Neural cell (in vitro differentiated cells): ENCODE data around the gene SOX5. TPM values are rescaled to one million over a fixed set of nuclear protein-coding genes. Genes with fewer than 3 reads are reported as not detected.

Experiments
- H2AFZ ChIP-seq: fragments of 200-600, 300-800 bp; sonication (generic), shearing (Covaris generic); 2 replicates; pipeline ENCODE4 v1.6.0; 2014; ENCODE audit warnings: low read depth, mild to moderate bottlenecking, antibody characterized with exemption, low read length, moderate library complexity
- H3F3A ChIP-seq: fragments of 200-600 bp; shearing (Covaris generic); 2 replicates; pipeline ENCODE4 v1.6.1; 2016; ENCODE audit warnings: mild to moderate bottlenecking, moderate library complexity, mixed read lengths, antibody characterized with exemption, low read length; ENCODE audit not compliant: insufficient read depth, poor library complexity, severe bottlenecking
- H3K27ac ChIP-seq: fragments of 200-600, 300-800 bp; sonication (generic), shearing (Covaris generic); 2 replicates; pipeline ENCODE4 v1.5.1; 2014; ENCODE audit warnings: mild to moderate bottlenecking, low read length, moderate library complexity
- H3K27me3 ChIP-seq: fragments of 300-800, 200-600 bp; sonication (generic), shearing (Covaris generic); 2 replicates; pipeline ENCODE4 v1.6.0; 2014; ENCODE audit warnings: mild to moderate bottlenecking, low read depth, low read length, moderate library complexity; ENCODE audit not compliant: insufficient read depth
- H3K36me3 ChIP-seq: fragments of 300-800, 200-600 bp; sonication (generic), shearing (Covaris generic); 2 replicates; pipeline ENCODE4 v1.5.1; 2014; ENCODE audit warnings: mild to moderate bottlenecking, antibody characterized with exemption, low read length, moderate library complexity; ENCODE audit not compliant: insufficient read depth
- H3K4me2 ChIP-seq: fragments of 300-800, 200-600 bp; sonication (generic), shearing (Covaris generic); 2 replicates; pipeline ENCODE4 v1.6.0; 2014; ENCODE audit warnings: mild to moderate bottlenecking, low read length
- H3K4me3 ChIP-seq: fragments of 300-800, 200-600 bp; sonication (generic), shearing (Covaris generic); 2 replicates; pipeline ENCODE4 v1.5.1; 2014; ENCODE audit warnings: mild to moderate bottlenecking, low read length, moderate library complexity
- H3K79me2 ChIP-seq: fragments of 200-600 bp; shearing (Covaris generic); replicated peaks from 2 replicates; pipeline ENCODE4 v1.6.0; 2014; ENCODE audit warnings: mild to moderate bottlenecking, low read length, moderate library complexity; ENCODE audit not compliant: insufficient read depth
- H3K9ac ChIP-seq: fragments of 300-800, 200-600 bp; sonication (generic), shearing (Covaris generic); 2 replicates; pipeline ENCODE4 v1.6.1; 2016; ENCODE audit warnings: mild to moderate bottlenecking, low read length, mixed read lengths
- H3K9me2 ChIP-seq: fragments of 200-600 bp; shearing (Covaris generic); 2 replicates; pipeline ENCODE4 v1.6.1; 2016; ENCODE audit warnings: mild to moderate bottlenecking, low read length, mixed read lengths; ENCODE audit not compliant: insufficient read depth
- H3K9me3 ChIP-seq: fragments of 200-600, 300-800 bp; sonication (generic), shearing (Covaris generic); 2 replicates; pipeline ENCODE4 v1.6.1; 2016; ENCODE audit warnings: mild to moderate bottlenecking, mixed run types, low read length, moderate library complexity, mixed read lengths
- H4K20me1 ChIP-seq: fragments of 200-600 bp; shearing (Covaris generic); 2 replicates; pipeline ENCODE4 v1.6.1; 2016; ENCODE audit warnings: mild to moderate bottlenecking, mixed run types; ENCODE audit not compliant: insufficient read depth
- EP300 ChIP-seq: fragments of 450-650 bp; conservative IDR thresholded peaks from 2 replicates; pipeline ENCODE4 v1.6.1; 2014; ENCODE audit warnings: antibody characterized with exemption, mild to moderate bottlenecking, moderate library complexity; ENCODE audit not compliant: poor library complexity, severe bottlenecking
- EZH2 ChIP-seq: fragments of 200-600, 300-800 bp; shearing (Covaris generic), sonication (generic); IDR thresholded peaks from 2 replicates; pipeline ENCODE4 v1.6.1; 2014; ENCODE audit warnings: antibody characterized with exemption, low read length, borderline replicate concordance, mild to moderate bottlenecking; ENCODE audit not compliant: insufficient read depth, poor library complexity, severe bottlenecking
- MXI1 ChIP-seq: fragments of 450-650 bp; conservative IDR thresholded peaks from 2 replicates; pipeline ENCODE4 v1.6.1; 2014; ENCODE audit warnings: antibody characterized with exemption, mild to moderate bottlenecking; ENCODE audit not compliant: poor library complexity, severe bottlenecking
- POLR2AphosphoS5 ChIP-seq: IDR thresholded peaks from 2 replicates; pipeline ENCODE4 v1.6.1; 2012
- RAD21 ChIP-seq: fragments of 450-650 bp; conservative IDR thresholded peaks from 2 replicates; pipeline ENCODE4 v1.6.1; 2014; ENCODE audit warnings: antibody characterized with exemption, mild to moderate bottlenecking, moderate library complexity
- SMC3 ChIP-seq: fragments of 450-650 bp; conservative IDR thresholded peaks from 2 replicates; pipeline ENCODE4 v1.6.1; 2014; ENCODE audit warnings: antibody characterized with exemption, mild to moderate bottlenecking, moderate library complexity; ENCODE audit not compliant: poor library complexity
- TAF1 ChIP-seq: IDR thresholded peaks from 2 replicates; pipeline ENCODE4 v1.6.1; 2012; ENCODE audit warnings: low read depth
- polyA plus RNA-seq: library from polyadenylated mRNA; depleted of rRNA; stranded (reverse); fragments of >200 nt; gene quantifications from 2 replicates; pipeline ENCODE4 v1.2.3, GENCODE V29; 2014
- TF ChIP-seq, protein P1 (sequence below): fragments of 450-650 bp; IDR thresholded peaks from 2 replicates; pipeline ENCODE4 v1.5.1; 2014; ENCODE audit warnings: antibody characterized with exemption, mild to moderate bottlenecking, moderate library complexity; ENCODE audit not compliant: poor library complexity, severe bottlenecking
- TF ChIP-seq, protein P2 (sequence below): IDR thresholded peaks from 2 replicates; pipeline ENCODE4 v1.6.1; 2012; ENCODE audit warnings: borderline replicate concordance

SOX5 gene
- polyA plus RNA-seq, 1 donor from 2014 or later: 1.8 TPM

DNA sequence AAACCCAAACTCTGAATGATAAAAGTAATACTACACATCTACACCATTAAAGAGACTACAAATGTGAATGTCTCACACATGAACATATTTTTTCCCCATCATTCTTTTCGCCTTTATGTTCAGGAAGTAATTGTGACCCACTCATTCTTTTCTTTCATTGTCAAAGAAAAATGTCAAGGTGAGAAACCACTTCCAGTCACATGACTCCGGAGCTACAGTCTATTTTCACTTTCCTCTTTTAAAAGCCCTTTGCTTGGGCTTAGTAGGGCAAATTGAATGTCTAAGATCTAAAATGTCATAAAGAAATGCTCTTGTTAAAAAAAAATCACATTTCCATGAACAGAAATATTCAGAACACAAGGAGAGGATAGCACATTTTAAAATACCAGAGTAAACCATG lies 461.3 kb downstream of the SOX5 start:
- H3F3A ChIP-seq: no peaks in the 10 kb centered on the region
- no peaks in the 10 kb centered on the region for H3K36me3 ChIP-seq
- no peaks in the 10 kb centered on the region for H3K27me3 ChIP-seq
- H3K9ac ChIP-seq: no peak overlapping the region
- H3K27ac ChIP-seq: no peak overlapping the region
- H3K79me2 ChIP-seq: no peaks in the 10 kb centered on the region
- H3K4me3 ChIP-seq: no peak overlapping the region
- H3K4me2 ChIP-seq: no peak overlapping the region
- no peak overlapping the region for H2AFZ ChIP-seq
- no peaks in the 10 kb centered on the region for H4K20me1 ChIP-seq
- TF ChIP-seq, protein P1, sequence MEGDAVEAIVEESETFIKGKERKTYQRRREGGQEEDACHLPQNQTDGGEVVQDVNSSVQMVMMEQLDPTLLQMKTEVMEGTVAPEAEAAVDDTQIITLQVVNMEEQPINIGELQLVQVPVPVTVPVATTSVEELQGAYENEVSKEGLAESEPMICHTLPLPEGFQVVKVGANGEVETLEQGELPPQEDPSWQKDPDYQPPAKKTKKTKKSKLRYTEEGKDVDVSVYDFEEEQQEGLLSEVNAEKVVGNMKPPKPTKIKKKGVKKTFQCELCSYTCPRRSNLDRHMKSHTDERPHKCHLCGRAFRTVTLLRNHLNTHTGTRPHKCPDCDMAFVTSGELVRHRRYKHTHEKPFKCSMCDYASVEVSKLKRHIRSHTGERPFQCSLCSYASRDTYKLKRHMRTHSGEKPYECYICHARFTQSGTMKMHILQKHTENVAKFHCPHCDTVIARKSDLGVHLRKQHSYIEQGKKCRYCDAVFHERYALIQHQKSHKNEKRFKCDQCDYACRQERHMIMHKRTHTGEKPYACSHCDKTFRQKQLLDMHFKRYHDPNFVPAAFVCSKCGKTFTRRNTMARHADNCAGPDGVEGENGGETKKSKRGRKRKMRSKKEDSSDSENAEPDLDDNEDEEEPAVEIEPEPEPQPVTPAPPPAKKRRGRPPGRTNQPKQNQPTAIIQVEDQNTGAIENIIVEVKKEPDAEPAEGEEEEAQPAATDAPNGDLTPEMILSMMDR: no peak
- no peak for TF ChIP-seq RAD21
- no peak for TF ChIP-seq EZH2
- TF ChIP-seq MXI1: no peak
- no peak for TF ChIP-seq POLR2AphosphoS5
- no peaks in the 10 kb centered on the region for H3K9me2 ChIP-seq
- peaks cover 3% of the 10 kb centered on the region for H3K9me3 ChIP-seq

DNA sequence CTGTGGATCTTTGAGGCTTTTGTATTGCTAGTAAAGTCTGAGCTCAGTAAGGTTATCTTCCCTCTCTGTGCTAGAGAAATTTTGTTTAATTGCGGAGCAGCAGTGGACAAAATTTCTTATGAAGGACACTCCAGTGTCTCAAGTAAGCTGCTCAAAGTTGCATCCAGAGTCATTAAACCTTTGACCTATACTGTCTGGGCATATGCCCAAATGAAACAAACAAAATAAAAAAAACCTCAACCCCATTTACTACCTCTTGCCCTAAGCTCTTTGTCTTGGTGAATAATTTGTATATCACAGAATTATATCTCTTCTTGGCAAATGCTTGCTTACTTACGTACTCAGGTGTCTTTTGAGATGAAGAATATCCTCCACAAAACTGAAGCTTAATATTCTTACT lies 465.2 kb downstream of the SOX5 start:
- TF ChIP-seq, protein P2, sequence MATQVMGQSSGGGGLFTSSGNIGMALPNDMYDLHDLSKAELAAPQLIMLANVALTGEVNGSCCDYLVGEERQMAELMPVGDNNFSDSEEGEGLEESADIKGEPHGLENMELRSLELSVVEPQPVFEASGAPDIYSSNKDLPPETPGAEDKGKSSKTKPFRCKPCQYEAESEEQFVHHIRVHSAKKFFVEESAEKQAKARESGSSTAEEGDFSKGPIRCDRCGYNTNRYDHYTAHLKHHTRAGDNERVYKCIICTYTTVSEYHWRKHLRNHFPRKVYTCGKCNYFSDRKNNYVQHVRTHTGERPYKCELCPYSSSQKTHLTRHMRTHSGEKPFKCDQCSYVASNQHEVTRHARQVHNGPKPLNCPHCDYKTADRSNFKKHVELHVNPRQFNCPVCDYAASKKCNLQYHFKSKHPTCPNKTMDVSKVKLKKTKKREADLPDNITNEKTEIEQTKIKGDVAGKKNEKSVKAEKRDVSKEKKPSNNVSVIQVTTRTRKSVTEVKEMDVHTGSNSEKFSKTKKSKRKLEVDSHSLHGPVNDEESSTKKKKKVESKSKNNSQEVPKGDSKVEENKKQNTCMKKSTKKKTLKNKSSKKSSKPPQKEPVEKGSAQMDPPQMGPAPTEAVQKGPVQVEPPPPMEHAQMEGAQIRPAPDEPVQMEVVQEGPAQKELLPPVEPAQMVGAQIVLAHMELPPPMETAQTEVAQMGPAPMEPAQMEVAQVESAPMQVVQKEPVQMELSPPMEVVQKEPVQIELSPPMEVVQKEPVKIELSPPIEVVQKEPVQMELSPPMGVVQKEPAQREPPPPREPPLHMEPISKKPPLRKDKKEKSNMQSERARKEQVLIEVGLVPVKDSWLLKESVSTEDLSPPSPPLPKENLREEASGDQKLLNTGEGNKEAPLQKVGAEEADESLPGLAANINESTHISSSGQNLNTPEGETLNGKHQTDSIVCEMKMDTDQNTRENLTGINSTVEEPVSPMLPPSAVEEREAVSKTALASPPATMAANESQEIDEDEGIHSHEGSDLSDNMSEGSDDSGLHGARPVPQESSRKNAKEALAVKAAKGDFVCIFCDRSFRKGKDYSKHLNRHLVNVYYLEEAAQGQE: no peak
- TF ChIP-seq EP300 (no peak), TAF1 (no peak), POLR2AphosphoS5 (no peak), EZH2 (no peak), SMC3 (no peak), MXI1 (no peak), RAD21 (no peak)
- TF ChIP-seq, protein P1: no peak
- Histone ChIP-seq H3K4me3 (no peak overlapping the region), H3K4me2 (no peak overlapping the region), H3K9me2 (no peaks in the 10 kb centered on the region), H3K79me2 (no peaks in the 10 kb centered on the region), H2AFZ (no peak overlapping the region), H3K9me3 (peaks cover 4% of the 10 kb centered on the region), H3K36me3 (no peaks in the 10 kb centered on the region), H3F3A (no peaks in the 10 kb centered on the region), H4K20me1 (no peaks in the 10 kb centered on the region), H3K9ac (no peak overlapping the region), H3K27me3 (no peaks in the 10 kb centered on the region), H3K27ac (no peak overlapping the region)
